Panc1 (cell line): ENCODE measurements around the gene CKAP4. TPM values are rescaled to one million over a fixed set of nuclear protein-coding genes. Genes with fewer than 3 reads are reported as not detected.

Source experiments
- ATAC-seq: fragments of 200-7000 bp; cut with Tn5 transposase; 2 replicates; pipeline ENCODE4 v1.9.1; 2020; ENCODE audit warnings: mild to moderate bottlenecking, moderate library complexity
- BruUV-seq: library from RNA; stranded (reverse); fragments of 400-500 nt; replicated peaks from 2 replicates; lab custom pipeline; 2021; lab: Mats Ljungman, UMichigan
- CTCF ChIA-PET: fragments of 300-600 bp; sonication (Branson Sonifier 250); formaldehyde crosslinking; loops from one replicate; lab custom pipeline; 2022; ENCODE audit warnings: antibody characterized with exemption; lab: Charles Lee
- POLR2A ChIA-PET: fragments of 300-600 bp; sonication (Branson Sonifier 250); formaldehyde crosslinking; loops from one replicate; lab custom pipeline; 2022; ENCODE audit warnings: antibody characterized with exemption; lab: Charles Lee
- DNase-seq: peaks from one replicate; pipeline ENCODE4 v3.0.0-alpha.2; 2010; ENCODE audit warnings: low read depth, low spot score
- H3K27ac ChIP-seq: 2 replicates; pipeline ENCODE4 v1.5.1; 2011; ENCODE audit warnings: mild to moderate bottlenecking, low read length, inconsistent platforms
- H3K27me3 ChIP-seq: fragments of 200-500 bp; sonication (Bioruptor generic); 2 replicates; pipeline ENCODE4 v1.6.0; 2014; ENCODE audit warnings: low read length, inconsistent platforms; ENCODE audit not compliant: control insufficient read depth, insufficient read depth
- H3K36me3 ChIP-seq: fragments of 200-500 bp; sonication (Bioruptor generic); 2 replicates; pipeline ENCODE4 v1.5.1; 2014; ENCODE audit warnings: inconsistent platforms, mild to moderate bottlenecking, low read length, moderate library complexity; ENCODE audit not compliant: control insufficient read depth, insufficient read depth
- H3K4me1 ChIP-seq: 2 replicates; pipeline ENCODE4 v1.5.1; 2011; ENCODE audit warnings: inconsistent platforms, mild to moderate bottlenecking, low read length, moderate library complexity; ENCODE audit not compliant: control insufficient read depth, insufficient read depth
- H3K4me3 ChIP-seq, 2 experiments: 2 replicates each; pipeline ENCODE4 v1.5.1; 2011 to 2012; ENCODE audit warnings: low read depth in 2 of 2, low read length in 2 of 2, mild to moderate bottlenecking in 2 of 2, inconsistent platforms in 1 of 2, moderate library complexity in 1 of 2
- H3K9me3 ChIP-seq: fragments of 200-500 bp; sonication (Bioruptor generic); 2 replicates; pipeline ENCODE4 v1.5.1; 2014; ENCODE audit warnings: low read depth, mild to moderate bottlenecking, inconsistent platforms, low read length, moderate library complexity; ENCODE audit not compliant: control insufficient read depth, insufficient read depth
- CTCF ChIP-seq: fragments of 450-650 bp; IDR thresholded peaks from 2 replicates; pipeline ENCODE4 v1.5.1; 2017; ENCODE audit warnings: mild to moderate bottlenecking
- POLR2AphosphoS5 ChIP-seq: IDR thresholded peaks from 2 replicates; pipeline ENCODE4 v1.6.1; 2012; ENCODE audit warnings: mild to moderate bottlenecking, low read depth, low read length, moderate library complexity
- REST ChIP-seq, 2 experiments: IDR thresholded peaks; 2 replicates each; pipeline ENCODE4 v1.6.1; 2011 to 2012; ENCODE audit warnings: low read depth in 2 of 2, control low read depth in 1 of 2, low read length in 1 of 2, mild to moderate bottlenecking in 1 of 2, moderate library complexity in 1 of 2; ENCODE audit not compliant: insufficient read depth in 1 of 2
- SIN3A ChIP-seq: IDR thresholded peaks from 2 replicates; pipeline ENCODE4 v1.6.1; 2012; ENCODE audit warnings: low read depth, mild to moderate bottlenecking, low read length, moderate library complexity, borderline replicate concordance; ENCODE audit not compliant: insufficient read depth
- TCF7L2 ChIP-seq: IDR thresholded peaks from 2 replicates; pipeline ENCODE4 v1.6.1; 2011; ENCODE audit warnings: mild to moderate bottlenecking, low read depth, low read length, inconsistent platforms
- in situ Hi-C: cut with HindIII; loops from 2 replicates; pipeline ENCODE4 v1.10.0; 2016; ENCODE audit warnings: low sequenced_read_pairs, low pct_unique_long_range_greater_than_20kb
- intact Hi-C: fragments of 100-400 bp; cut with micrococcal nuclease; formaldehyde crosslinking; loops from one replicate; pipeline ENCODE4 v1.10.0; 2022; ENCODE audit not compliant: unreplicated experiment
- total RNA-seq: library from RNA; stranded (reverse); gene quantifications from one replicate; pipeline ENCODE4 v1.2.1, GENCODE V29; 2021; ENCODE audit not compliant: unreplicated experiment

Gene CKAP4
- total RNA-seq, 1 experiment from 2014 or later: 95.9 TPM

GRCh38 chr12:106255952-106256351 lies 8.1 kb upstream of the CKAP4 start:
- ChIA-PET POLR2A (interaction anchor here (0.5 kb wide), 1 partner anchor 147 kb away, joined by 15 read pairs; no protein-coding TSS in a partner anchor), CTCF (no interaction called here)
- BruUV-seq: no TSS peak
- intact Hi-C loops (no loop called here), in situ Hi-C loops (no loop called here)
- DNase-seq: no peak
- no peak overlapping the region for H3K27ac ChIP-seq
- no peak for ATAC-seq
- no peaks in the 10 kb centered on the region for H3K4me1 ChIP-seq
- H3K27me3 ChIP-seq: no peaks in the 10 kb centered on the region
- H3K4me3 ChIP-seq: no peak overlapping the region
- H3K36me3 ChIP-seq: no peaks in the 10 kb centered on the region
- TF ChIP-seq POLR2AphosphoS5: no peak
- no peak for TF ChIP-seq SIN3A
- TF ChIP-seq CTCF: no peak
- TF ChIP-seq REST (IDR thresholded peaks at IDR 0.05; ENCODE audit: insufficient read depth in 1 of 2, low read depth in 2 of 2, low read length in 1 of 2): no peak
- TF ChIP-seq TCF7L2: no peak
- no peaks in the 10 kb centered on the region for H3K9me3 ChIP-seq

GRCh38 chr12:106255493-106255892 lies 7.7 kb upstream of the CKAP4 start:
- Histone ChIP-seq H3K4me1 (no peaks in the 10 kb centered on the region), H3K36me3 (no peaks in the 10 kb centered on the region), H3K27me3 (no peaks in the 10 kb centered on the region), H3K27ac (no peak overlapping the region), H3K9me3 (no peaks in the 10 kb centered on the region), H3K4me3 (no peak overlapping the region)
- CTCF ChIA-PET: no interaction called here
- in situ Hi-C loops: no loop called here
- intact Hi-C loops: no loop called here
- POLR2A ChIA-PET: no interaction called here
- TF ChIP-seq SIN3A (no peak), REST (IDR thresholded peaks at IDR 0.05; ENCODE audit: insufficient read depth in 1 of 2, low read depth in 2 of 2, low read length in 1 of 2) (no peak), TCF7L2 (no peak), POLR2AphosphoS5 (no peak), CTCF (no peak)
- no peak for ATAC-seq
- no TSS peak for BruUV-seq
- no peak for DNase-seq
